CD4-positive, alpha-beta T cell treated with Interleukin-6 for 4 hours (primary cell): ENCODE results near the gene CPEB4.
A peak's percentile ranks its signal among the peaks of the same experiment; 100 is the strongest.

Experiments
- DNase-seq: peaks from one replicate; pipeline ENCODE4 v3.0.0-alpha.2; 2020; ENCODE audit warnings: mixed read lengths

The CPEB4 gene

DNA sequence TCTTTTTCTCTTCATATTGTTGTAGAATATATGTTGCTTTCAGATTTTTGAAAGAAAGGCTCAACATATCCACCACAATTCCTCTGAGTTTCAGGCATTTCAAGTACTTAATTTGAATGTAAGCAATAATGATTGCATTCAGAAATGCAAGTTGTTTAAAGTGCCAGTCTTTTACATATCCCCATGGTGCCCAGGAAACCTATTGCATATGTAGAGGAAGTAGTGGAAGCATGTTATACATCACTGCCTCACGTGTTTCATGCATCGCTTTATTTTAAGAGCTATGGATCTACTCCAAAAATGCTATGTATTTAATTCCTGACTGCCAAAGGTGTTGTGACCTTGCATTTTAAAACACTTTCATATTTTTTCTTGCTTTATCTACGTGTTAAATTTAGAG, 28.1 kb downstream of the CPEB4 start:
- no peak for DNase-seq

DNA sequence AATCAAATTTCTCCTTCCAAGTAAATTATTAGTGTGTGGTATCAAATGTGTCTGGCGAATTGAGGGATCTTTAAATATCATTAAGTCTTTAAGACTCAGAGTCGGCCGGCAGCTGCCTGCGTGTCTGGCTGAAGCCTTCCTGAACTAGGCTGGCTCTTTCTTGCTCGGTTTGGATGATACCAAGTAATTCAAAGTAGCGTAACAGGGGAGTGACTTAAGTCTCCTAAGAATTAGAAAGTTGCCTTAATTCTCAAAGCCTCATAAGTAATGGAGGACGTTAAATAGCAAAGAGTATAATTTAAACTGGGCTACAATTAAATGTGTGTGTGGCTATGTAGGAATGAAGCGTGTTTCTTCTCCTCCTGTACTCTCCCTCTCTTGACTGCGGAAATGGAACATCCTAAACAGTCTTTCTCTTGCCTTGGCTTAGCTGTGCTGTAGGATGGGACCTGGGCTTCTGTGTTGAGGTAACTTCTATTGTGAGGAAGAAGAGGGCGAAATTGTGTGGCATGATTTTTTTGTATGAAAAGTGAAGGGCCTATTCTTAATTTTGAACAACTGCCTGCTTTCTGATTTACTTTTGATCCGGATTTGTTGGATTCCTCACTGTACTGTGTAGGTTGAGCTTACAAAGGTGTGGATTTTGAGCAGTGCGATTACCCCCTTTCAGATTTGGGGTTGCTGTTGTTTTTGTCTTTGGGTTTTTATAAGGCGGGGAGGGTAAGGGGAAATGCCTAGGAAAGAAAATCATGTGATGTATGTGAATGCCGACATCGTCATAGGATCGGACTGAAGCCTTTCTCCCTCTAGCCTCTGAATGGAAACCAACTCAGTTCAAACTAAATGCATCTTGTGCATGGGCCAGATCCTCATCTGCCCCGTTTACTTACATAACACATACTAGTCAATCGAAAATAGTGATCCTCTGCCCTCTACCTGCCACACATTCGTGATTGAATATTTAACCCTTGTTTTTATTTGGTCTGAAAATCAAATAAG, 29.9 kb downstream of the CPEB4 start:
- peak; percentile 68 for DNase-seq

DNA sequence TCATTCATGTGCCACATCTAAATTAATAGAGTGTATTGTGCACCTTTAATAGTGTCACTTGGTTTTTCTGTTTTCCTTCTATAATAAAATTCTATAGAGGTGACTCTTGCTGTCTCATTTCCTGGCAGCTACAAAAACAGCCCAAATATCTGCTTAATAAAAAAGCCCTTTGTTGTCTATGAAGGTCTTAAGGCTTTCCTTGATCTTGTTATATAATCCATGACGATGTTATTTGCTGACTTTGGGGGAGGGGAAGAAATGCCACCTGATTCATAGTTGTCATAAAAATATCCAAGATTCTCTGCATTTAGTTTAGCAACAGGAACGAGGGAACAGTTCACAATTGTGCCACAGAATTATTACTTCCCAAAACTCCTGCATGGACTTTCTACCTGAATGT, 31.3 kb downstream of the CPEB4 start:
- DNase-seq = no peak

DNA sequence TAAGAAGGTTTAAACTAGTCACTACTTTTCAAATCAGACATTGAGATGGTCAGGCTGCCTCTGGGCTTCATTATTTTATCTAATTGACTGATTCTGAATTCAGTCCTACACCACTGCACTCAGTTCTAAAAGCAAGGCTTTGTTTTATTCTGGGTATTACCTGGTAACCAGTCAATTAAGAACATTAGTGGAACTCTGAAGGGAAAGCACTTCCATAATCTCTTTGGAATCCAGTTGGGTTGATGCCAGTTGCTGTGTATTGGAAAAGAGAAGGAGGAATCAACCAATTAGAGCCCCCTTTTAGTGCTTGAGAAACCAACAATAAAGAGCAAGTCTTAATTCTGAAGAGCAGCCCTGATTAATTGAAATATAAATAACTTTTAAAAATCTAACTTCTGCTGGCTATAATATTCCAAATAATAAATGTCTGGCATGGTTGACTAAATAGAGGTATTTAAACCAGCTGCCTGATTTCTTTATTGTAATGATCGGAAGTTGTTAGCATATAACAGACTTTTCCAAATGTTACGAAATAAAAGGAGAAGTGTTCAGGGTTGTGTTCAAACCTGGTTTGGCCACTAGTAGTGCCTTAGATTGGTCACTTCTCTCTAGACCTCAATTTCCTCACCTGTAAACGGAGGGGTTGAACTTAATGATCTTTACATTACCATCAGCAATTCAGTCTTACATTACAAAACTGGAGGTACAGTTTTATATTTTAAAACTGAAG, 32.0 kb downstream of the CPEB4 start:
- DNase-seq = no peak

DNA sequence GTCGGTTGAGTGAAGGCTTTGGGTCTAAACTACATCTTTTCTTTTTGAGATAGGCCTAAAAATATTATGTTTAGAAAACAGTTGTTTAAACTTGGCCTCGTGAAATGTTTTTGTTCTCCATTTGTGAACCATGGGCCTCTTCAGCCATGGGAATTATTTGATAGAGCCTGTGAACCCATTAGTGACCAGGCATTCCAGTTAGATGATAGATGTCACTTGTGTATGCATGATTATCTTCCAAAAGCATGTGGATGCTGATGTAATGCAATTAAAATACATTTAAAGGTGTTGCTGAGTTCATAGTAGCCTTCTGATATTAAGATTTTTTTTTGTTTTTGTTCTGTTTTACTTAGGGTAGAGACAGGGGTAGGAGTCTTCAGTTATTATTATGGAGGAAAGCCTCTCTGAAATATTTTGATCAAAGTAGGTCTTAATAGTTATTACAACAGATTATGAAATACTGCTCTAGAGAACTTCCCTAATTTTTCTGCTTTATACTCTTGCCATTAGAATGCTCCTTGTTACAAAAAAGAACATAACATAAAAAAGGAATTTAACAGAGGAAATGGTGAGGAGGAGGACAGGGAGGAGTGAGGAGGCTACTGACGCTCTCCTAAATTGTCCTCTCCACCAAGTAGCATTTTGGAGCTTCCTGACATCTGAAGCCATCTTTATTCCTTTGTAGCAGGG, 32.9 kb downstream of the CPEB4 start:
- no peak for DNase-seq

DNA sequence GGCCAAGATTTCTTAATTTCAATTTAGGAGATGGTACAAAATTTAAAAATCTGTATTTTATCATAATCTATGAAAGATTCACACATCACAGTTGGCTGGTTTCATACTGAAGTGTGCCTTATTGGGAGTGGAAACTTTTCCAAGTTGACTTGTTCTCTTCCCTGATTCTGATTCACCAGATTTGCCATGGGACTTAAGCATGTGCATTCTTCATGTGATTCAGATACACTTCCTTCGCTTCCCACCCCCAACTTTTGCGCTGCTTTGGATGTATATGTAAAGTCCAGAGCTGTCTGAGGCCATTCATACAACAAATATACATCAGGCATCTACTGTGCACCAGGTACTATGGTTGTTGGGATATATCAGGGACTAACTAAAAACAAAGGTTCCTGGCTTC, 34.4 kb downstream of the CPEB4 start:
- no peak for DNase-seq

DNA sequence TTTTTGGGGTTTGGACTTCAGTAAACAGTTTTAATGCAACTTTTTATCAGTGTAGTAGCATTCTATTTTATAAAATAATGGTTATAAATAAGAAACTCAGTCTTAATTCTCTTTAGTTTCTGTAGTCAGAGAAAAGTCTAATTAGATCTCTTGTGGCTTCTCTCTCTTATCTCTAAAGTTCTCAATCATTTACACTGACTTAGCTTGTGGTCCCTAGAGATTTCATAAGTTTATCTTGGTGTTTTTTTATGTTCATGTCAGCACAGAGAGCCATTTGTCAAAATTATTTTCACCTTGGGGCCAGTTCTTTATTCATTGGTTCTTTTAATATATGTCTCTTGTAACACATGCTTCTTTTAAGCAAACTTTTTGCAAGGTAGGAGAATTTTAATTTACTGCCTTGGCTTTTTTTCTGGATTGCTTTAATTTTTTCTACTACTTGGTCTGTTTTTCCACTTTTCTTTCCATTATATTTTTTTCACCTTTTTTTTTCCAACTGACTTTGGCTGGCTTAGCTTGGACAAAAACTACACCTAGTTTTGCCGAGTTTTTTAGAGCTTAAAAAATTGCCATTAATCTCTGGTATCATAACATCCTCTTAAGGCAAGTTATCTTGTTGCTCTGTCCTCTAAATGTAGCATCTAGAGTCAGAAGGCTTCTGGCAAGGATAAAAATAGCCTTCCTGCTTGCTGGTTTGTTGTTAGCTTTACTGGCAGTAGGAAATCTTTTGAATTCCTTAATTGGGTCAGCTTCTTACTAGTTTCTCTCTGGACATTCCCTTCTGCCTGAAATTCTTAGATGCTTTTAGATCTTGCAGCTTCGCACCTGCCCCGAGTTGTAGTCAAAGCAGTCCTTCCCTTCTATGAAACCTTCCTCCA, 35.3 kb downstream of the CPEB4 start:
- DNase-seq = no peak

DNA sequence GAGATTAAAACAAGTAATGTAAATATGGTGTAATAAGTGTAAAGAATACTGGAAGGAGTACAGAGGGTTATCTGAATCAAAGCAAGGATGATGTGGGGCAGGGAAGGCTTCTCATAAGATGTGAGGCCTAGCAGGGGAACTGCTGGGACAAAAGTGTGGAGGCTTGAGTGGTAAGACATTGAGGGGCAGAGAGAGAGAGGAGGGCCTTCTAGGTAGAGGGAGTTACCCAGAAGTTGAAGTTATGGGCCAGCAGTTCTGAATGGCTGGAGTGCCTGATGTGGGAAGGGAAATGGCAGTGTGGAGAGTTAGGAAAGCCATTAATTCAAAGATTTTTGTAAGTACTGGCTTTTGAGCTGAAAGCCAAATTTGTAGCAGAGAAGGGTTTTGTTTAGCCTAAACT, 36.8 kb downstream of the CPEB4 start:
- no peak for DNase-seq

DNA sequence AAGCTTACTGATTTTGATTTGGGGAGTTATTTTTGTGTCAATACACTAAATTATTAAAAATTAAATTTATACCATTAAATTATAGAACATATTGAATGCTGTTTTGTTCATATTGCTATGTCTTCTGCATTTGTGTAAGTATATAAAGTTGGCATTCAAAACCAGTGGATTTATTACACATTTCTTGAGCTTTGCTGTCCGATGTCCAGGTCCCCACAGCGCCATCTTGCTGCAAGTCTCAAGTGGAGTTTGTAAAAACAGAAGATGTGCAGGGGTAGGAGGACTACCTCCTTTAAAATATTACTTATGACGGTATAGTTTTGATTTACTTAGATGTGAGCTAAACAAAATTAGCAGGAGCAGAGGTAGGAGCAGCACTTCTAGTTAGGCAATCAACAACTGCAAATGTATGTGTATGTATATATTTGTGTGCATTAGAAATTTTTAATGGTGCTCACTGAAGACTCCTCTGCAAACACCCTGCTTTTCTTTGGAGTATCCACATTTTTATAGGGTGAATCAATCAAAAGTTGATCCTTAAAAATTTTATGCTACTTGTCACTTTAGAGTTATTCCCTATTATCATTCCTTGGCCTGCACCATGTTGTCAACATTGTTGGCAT, 37.4 kb downstream of the CPEB4 start:
- peak; percentile 67 for DNase-seq

DNA sequence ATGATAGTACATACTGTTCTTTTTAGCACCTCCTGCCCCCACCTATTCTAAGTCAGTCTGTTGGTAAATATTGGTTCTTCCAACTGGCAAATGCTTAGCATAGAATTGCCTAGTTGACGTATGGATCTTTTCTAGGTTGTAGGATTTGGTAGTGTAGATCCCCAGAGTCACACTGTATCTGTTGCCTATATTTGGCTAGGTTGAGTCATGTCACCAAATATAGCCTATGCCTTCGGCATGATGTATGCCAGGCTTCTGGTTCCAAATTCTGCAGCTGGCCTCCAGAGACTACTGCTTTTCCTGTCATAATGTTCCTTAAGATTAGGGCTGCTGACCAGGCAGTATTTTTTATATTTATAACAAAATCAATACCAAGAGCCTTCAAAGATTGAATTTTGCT, 38.2 kb downstream of the CPEB4 start:
- DNase-seq = no peak

DNA sequence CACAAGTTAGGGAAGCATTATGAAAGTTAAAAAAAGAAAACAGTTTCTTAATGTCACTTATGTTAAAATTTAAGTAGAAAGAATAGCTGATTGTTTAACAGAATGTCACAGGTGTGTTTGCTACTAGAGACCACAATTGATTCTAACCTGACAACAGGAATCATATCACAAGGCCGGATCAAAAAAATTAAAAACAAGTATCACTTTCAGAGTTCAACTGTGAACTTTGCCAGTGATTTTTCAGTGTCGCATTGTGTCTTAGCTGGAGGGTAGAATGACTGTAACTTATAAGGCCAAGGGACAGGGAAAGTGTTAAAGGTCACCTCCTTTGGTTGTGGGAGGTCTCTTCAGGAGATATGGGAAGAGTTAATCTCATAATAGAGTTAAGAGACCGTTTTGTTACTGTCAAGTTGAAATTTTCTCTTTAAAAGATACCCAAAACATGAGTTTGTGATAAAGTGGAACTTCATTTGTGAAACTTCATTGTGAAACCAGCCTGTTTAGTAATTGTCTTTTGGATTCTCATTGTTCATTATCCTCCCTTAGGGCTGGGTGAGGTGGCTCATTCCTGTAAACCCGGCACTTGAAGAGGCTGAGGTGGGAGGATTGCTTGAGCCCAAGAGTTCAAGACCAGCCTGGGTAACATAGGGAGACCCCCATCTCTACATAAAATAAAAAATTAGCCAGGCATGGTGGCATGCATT, 40.9 kb downstream of the CPEB4 start:
- DNase-seq = no peak

DNA sequence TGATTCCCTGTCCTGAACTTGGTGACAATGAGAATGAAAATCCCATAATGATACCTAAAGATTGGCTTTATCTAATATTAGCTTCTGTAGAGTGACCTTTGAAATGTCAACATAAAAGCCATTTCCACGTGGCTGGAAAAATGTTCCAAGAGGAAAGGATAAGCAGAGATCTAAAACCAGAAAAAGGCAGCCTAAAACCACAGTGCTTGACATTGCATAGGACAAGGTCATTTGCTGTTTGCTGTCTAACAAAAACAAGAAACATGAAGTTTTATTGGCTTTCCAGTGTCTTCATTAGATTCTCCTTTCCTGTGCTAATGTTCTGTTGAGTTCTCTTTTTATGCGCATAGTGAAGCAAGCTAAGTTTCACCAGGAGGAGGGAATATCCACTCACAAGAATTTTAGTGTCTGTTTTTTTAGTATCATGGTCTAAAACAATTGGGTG, 44.6 kb downstream of the CPEB4 start:
- DNase-seq = no peak

DNA sequence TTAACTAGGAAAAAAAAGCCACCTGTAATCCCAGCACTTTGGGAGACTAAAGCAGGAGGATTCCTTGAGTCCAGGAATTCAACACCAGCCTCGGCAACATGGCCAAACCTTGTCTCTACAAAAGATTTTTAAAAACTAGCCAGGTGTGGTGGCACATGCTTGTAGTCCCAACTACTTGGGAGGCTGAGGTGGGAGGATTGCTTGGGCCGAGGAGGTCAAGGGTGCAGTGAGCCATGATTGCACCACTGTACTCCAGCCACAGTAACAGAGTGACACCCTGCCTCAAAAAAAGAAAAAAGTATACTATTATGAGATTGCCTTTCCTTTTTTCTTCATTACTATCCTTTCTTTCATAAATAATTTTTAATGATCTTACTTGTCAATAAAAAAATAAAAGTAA, 45.8 kb downstream of the CPEB4 start:
- DNase-seq = no peak

DNA sequence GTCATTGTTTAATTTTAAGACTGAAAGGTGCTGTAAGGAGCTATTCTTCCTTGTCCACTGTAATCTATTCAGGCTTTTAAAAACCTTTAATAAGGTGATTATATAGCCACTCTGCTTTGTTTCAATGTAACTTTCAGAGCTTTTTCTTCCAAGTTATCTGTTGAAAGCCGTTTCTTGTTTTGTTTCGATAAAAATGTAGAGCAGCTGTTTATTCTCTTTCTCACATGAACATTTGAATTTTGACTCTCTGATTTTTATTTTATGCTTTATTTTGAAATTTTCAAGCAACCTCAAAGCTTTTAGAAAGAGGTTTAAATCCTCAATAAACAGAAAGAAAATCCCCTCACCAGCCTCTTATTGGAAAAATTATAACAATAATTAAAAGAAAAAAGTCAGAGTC, 47.2 kb downstream of the CPEB4 start:
- no peak for DNase-seq

DNA sequence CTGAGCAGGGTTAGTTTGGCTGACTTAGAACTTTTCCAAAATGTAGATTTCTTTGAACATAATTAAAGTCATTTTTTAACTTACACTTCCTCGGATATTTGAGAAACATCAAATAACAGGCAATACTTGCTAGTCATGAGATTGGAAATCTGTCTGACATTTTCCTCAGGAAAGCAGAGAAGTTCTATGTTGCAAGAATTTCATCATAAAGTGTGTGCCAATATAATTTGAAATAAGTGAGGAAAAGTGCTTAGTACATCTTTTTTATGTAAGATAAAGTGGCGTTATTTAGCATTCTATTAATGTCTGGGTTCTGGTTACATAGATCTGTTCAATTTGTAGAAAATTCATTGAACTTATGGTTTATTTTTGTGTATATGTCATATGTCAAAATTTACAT, 52.1 kb downstream of the CPEB4 start:
- no peak for DNase-seq

DNA sequence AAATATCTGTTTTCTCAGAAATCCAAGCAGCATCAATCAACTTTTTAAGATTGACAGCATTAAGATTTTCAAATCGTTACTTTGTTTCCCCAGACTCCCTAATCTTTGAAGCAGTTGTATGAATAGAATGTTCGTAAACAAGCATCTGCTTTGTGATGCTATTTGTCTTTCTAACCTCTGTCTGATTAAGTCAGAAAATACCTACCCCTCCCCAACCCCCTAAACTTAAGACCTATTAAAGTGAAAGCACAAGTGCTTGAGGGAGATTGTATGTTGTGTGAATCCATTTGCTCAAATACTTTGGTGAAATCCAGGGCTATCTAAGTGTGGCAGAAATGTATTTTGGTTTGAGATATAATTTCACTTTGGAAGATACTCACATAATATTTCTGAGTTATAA, 53.0 kb downstream of the CPEB4 start:
- no peak for DNase-seq

DNA sequence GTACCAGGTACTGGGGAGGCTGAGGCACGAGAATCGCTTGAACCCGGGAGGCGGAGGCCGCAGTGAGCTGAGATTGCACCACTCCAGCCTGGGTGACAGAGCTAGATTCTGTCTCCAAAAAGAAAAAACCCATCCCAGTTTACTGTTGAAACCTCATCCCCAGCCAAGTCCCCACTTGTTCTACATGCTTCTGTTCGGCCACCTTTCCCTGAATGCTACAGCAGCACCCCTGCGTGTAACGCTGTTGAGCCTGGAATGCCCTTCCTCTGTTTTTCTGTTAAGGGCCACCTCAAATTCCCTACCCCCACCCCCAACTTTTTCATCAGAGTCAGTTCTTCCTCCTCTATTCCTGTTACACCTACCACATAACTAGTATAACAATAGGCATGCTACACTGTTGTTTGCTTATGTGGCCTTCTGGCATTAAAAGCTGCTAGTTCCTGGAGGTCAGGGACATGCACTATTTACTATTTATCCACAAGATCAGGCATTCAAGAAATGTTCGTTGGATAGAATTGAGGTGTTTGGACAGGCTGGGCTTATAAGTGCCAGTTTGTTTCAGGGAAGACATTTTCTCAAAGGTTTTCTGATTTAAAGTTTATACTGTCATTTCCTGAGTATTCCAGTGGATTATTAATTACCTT, 53.7 kb downstream of the CPEB4 start:
- no peak for DNase-seq

DNA sequence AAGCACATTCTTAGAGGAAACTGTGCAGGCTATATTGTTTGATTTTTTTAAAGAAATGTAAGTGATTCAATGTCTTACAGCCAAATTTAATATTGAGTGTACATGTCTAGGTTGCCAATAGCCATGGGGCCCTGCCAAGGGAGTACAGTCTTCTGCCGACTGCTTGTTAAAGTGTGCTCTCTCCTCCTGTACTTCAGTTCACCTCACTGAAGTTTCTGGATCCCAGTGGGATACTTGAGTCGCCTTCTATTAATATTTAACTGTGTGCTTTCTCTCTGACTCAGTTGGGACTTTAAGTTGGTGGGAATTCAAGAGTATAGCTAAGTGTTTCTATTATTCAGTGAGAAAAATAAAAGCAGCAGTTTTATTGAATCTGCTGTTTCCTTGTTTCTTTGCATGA, 56.4 kb downstream of the CPEB4 start:
- DNase-seq = no peak

DNA sequence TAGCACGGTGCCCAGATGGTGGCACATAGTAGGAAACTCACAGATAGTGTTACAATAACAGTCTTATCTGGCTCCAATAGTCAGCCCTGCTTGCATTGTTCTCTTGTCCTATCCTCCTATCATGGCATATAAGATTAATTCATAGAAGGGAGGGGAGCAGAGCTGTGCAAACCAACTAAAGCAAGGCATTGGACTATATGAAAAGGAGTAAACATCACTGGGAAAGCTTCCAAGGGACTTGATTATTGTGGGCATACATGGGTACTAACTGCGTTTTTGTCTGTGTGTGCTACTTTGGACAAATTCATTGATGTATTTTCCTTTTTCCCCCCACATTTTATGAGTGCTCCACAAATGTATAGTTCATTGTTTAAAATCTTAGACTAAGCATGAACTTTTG, 57.0 kb downstream of the CPEB4 start:
- no peak for DNase-seq

DNA sequence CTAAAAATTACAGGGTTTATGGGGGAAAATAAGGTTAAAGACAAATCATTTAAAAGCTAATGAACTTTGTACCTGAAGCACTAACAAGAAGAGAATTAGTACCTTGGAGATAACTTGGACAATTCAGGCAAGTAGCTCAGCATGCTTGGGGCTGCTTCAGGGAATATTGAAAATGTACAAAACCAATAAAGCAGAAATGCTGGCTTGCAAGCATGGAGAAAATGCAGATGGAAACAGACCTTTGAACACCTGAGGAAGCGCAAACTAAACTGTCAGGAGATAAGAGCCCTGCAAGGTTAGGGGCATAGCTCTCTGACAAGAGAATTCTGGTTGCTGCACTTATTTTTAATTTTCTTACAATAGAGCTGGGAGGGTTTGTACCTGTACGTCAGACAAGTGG, 58.2 kb downstream of the CPEB4 start:
- no peak for DNase-seq

DNA sequence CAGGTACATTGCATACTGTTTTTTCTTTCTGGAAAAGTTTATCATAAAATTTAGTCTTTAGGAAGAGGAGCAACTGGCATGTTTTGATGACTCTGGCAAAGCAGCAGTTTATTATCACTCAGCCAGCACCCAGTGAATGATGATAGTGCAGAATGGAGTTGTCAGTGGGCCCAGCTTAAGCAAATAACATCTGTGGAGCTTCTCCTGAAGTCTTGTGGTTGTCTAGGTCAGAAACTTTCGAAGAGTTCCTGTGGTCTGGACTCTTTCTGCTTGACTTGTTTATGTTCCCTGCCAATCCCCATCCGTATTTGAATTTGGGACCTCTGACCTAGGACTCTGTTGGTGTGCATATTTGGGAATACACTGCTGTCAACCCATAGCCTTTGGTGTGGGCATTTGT, 62.7 kb downstream of the CPEB4 start:
- DNase-seq = no peak
